Cardiac fibroblast (primary cell): ENCODE measurements around the gene ACTL7B.

Source experiments
- DNase-seq, 2 donors: peaks; one replicate each; pipeline versions ENCODE4 v3.0.0 to v3.0.0-alpha.2; 2010; ENCODE audit warnings: low read depth in 2 of 2
- H3K4me3 ChIP-seq, 2 donors: replicated peaks in 1 of 2; 1 replicate in 1 of 2; 2 replicates in 1 of 2; pipeline ENCODE4 v1.5.1; 2011; ENCODE audit warnings: low read depth in 2 of 2, low read length in 2 of 2, mild to moderate bottlenecking in 2 of 2, moderate library complexity in 1 of 2
- TF ChIP-seq, protein P1 (sequence below): IDR thresholded peaks from one replicate; pipeline ENCODE4 v1.5.1; 2011; ENCODE audit warnings: low read depth, mild to moderate bottlenecking, low read length, inconsistent platforms

ACTL7B gene

DNA sequence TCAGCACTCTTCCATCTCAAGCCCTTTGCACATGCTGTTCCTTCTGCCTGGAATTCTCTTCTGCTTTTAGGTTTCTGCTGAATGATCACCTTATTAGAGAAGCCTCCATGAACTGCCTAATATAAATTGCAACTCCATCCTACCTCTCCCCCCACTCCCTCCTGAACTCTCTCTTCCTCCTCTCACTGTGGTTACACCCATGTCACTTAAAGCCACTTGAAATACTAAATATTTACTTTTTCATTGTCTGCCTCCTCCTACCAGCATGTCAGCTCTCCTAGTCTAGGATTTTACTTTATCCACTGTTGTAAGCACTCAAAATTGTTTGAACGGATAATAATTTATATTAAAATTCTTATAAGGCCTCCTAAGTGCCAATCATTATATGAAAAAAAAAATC is 43.8 kb downstream of the ACTL7B start:
- DNase-seq = no peak
- no peak overlapping the region for H3K4me3 ChIP-seq
- TF ChIP-seq, protein P1, sequence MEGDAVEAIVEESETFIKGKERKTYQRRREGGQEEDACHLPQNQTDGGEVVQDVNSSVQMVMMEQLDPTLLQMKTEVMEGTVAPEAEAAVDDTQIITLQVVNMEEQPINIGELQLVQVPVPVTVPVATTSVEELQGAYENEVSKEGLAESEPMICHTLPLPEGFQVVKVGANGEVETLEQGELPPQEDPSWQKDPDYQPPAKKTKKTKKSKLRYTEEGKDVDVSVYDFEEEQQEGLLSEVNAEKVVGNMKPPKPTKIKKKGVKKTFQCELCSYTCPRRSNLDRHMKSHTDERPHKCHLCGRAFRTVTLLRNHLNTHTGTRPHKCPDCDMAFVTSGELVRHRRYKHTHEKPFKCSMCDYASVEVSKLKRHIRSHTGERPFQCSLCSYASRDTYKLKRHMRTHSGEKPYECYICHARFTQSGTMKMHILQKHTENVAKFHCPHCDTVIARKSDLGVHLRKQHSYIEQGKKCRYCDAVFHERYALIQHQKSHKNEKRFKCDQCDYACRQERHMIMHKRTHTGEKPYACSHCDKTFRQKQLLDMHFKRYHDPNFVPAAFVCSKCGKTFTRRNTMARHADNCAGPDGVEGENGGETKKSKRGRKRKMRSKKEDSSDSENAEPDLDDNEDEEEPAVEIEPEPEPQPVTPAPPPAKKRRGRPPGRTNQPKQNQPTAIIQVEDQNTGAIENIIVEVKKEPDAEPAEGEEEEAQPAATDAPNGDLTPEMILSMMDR = no peak

DNA sequence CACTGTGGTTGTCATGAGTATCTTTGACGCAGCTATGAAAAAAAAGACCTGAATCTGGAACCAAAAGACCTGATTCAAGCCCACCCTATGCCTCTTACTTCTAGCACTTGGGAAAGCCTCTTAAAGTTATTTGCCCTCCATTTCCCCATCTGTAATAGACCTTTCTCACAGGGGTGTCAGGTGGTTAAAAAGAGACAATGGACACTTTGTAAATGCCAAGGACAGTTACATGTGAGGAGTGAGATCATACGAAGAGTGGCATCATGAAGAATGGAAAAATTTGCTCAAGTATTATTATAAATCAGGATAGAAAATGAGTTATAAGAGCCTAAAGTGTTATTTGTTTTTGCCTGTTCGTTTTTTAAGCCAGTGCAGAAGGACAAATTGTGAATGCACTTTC is 46.5 kb downstream of the ACTL7B start:
- DNase-seq = no peak
- TF ChIP-seq, protein P1 = no peak
- no peak overlapping the region for H3K4me3 ChIP-seq
